AG08396 (cell line): Measurements from ENCODE around the gene TMEM131L.

Experiments
- DNase-seq: peaks from one replicate; pipeline ENCODE4 v3.0.0; 2012; ENCODE audit warnings: low spot score, mixed read lengths

The TMEM131L gene

GRCh38 chr4:153472122-153473037 is 6.2 kb downstream of the TMEM131L start:
- DNase-seq = no peak

- DNase-seq = no peak
These were observed 8.1 kb downstream of the TMEM131L start for GRCh38 chr4:153474251-153474650.

- DNase-seq = no peak
These were observed 10.8 kb downstream of the TMEM131L start for GRCh38 chr4:153476829-153477574.

- no peak for DNase-seq
These were observed 12.9 kb downstream of the TMEM131L start for GRCh38 chr4:153479101-153479500.

- no peak for DNase-seq
These were observed 14.5 kb downstream of the TMEM131L start for GRCh38 chr4:153480704-153481103.

- DNase-seq = no peak
These were observed 15.3 kb downstream of the TMEM131L start for GRCh38 chr4:153481478-153481877.

- DNase-seq = no peak
These were observed 17.6 kb downstream of the TMEM131L start for GRCh38 chr4:153483432-153484418.

- DNase-seq = no peak
These were observed 19.2 kb downstream of the TMEM131L start for GRCh38 chr4:153485359-153485758.

GRCh38 chr4:153485860-153486259 is 19.7 kb downstream of the TMEM131L start:
- no peak for DNase-seq

- peak; percentile 80 for DNase-seq
These were observed 20.4 kb downstream of the TMEM131L start for GRCh38 chr4:153486281-153487151.

- peak; percentile 17 for DNase-seq
These were observed 22.1 kb downstream of the TMEM131L start for GRCh38 chr4:153488006-153488891.

- DNase-seq = no peak
These were observed 23.8 kb downstream of the TMEM131L start for GRCh38 chr4:153489856-153490558.

GRCh38 chr4:153490985-153491483 is 24.9 kb downstream of the TMEM131L start:
- no peak for DNase-seq

- no peak for DNase-seq
These were observed 28.4 kb downstream of the TMEM131L start for GRCh38 chr4:153494562-153494961.

GRCh38 chr4:153495480-153496193 is 29.5 kb downstream of the TMEM131L start:
- DNase-seq = no peak

- DNase-seq = no peak
These were observed 31.0 kb downstream of the TMEM131L start for GRCh38 chr4:153497091-153497531.

- DNase-seq = peak; percentile 53
These were observed 32.1 kb downstream of the TMEM131L start for GRCh38 chr4:153497988-153498967.
